Cerebellar cortex (tissue), 1 donor: Measurements from ENCODE around the gene MEIG1.
"Not testable (repeated sequence)": the region's sequence is repeated elsewhere in the genome, so short reads cannot be mapped to it uniquely, and the experiment has no call there.

ENCODE experiments used
- DNase-seq: peaks from one replicate; pipeline ENCODE4 v3.0.0-alpha.2; 2015; ENCODE audit warnings: low spot score

MEIG1 gene

GRCh38 chr10:14959221-14960057 lies at the start of gene MEIG1:
Gene MEIG1, plus strand, starts transcription at chr10:14959388. Its CDS starts 7,081 bp downstream, at chr10:14966469.
- DNase-seq: peak; percentile 94

DNA sequence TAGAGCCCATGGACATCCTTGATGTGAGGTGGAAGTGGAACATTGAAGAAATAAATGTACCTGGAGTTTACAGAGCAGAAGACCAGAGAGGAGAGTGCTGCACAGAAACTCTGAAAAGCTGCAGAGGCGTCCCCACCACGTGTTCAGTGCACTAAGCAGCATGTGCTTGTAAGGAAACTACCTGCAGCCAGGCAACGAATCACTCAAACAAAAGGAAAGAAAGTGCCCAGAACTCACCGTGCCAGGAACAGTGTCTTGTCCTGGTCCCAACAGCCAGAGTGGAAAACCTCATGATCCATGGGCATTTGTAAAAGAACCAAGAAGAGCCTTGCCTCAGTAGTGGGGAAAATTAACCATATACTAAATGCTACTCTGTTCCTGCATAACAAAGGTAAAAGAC lies 48.2 kb upstream of the MEIG1 start:
- DNase-seq: no peak

DNA sequence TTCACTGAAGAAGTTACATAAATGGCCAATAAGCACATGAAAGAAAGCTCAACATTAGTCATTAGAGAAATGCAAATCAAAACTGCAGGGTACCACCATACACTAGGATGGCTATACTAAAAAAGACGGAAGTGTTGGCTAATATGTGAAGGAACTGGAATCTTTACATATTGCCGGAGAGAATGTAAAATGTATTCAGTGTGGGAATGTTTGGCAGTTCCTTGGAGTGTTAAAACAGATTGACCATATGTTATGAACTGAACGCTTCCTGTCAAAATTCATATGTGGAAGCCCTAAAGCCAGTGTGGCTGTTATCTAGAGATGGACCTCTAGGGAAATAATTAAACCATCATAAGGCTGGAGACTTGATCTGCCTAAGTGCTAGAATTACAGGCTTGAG lies 47.4 kb upstream of the MEIG1 start:
- no peak for DNase-seq

DNA sequence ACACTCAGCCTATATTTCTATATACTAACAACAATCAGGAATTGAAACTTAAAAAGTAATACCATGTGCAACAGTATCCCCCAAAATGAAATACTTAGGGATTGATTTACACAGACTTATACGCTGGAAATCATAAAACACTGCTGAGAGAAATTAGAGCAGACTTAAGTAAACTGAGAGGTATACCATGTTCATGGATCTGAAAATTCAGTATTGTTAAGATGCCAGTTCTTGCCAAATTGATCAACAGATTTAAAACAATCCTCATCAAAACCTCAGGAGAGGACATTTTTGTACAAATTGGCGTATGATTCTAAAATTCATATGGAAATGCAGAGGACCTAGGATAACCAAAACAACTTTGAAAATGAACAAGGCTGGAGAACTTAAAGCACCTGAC lies 42.6 kb upstream of the MEIG1 start:
- DNase-seq: no peak

GRCh38 chr10:14917827-14918226 lies 41.4 kb upstream of the MEIG1 start:
- no peak for DNase-seq

DNA sequence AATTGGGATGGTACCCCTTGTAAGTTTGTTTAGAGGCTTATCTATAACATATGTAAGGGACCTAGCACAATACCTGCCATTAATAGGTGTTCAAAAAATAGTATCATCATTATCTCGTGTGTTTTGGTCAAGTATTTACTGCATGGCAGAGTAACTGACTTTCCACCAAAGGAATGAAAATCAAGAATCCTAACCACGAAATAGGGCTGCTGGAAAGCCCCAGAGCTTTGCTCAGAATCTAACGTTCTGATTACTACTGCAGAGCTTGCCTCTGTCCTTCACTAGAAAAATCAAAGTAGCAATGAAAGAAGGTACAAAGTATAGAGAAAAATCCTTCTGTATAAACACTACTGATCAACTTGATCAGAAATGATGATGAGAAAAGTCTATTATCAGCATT lies 40.2 kb upstream of the MEIG1 start:
- DNase-seq: no peak

DNA sequence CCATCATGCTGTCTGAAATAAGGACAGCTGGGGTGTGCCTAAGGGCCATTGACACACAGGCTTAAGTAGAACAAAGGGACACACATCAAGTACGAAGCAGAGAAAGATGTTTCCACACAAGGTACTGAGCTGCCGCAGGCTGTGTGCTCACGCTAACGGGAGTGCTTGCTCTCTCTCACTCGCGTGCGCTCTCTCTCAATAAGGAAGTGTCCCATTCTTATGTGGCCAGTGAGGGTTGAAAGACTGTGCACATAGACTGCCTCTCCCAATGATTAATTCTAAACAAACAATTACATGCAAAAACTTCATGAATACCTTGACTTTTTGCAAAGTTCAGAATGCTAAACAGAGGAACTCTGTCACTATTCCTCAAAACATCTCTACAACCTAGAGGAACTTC lies 35.2 kb upstream of the MEIG1 start:
- no peak for DNase-seq

DNA sequence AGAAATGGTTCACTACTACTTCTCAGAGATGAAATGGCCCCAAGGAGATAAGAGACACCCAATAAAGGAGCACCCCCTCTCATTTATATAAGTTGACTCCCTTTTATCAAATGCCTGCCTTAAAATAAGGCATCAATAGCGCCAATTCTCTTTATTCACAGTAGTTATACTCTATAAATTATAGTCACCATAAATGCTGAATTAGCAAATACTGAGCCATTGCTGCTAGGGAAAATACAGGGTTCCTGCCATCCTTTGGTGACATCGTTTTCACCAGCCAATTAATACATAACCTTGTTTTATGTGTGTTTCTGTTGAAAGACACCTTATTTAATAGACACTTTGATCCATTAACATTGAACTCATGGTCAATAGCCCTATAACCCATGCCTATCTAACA lies 33.9 kb upstream of the MEIG1 start:
- no peak for DNase-seq

GRCh38 chr10:14926061-14926470 lies 33.1 kb upstream of the MEIG1 start:
- DNase-seq: no peak

- no peak for DNase-seq
These were observed 32.3 kb upstream of the MEIG1 start for GRCh38 chr10:14926722-14927416.

GRCh38 chr10:14930610-14931009 lies 28.6 kb upstream of the MEIG1 start:
- DNase-seq: no peak

DNA sequence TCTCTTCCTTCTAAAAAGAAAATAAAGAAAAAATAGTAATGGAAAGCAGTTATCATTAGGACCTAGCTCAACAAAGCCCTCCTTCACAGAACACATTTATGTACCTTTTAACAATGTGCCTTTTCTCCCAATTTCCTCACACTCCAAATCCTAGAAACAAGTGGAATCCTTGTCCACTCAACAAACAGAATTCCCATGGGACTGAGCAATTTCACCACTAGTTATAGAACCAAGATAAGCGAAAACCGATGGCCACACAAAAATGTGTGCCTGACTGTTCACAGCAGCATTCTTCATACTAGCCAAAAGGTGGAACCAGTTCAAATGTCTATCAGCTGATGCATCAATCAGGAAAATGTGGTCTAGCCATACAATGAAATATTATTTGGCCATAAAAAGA lies 22.6 kb upstream of the MEIG1 start:
- no peak for DNase-seq

GRCh38 chr10:14938971-14939370 lies 20.2 kb upstream of the MEIG1 start:
- DNase-seq: not testable (repeated sequence)

DNA sequence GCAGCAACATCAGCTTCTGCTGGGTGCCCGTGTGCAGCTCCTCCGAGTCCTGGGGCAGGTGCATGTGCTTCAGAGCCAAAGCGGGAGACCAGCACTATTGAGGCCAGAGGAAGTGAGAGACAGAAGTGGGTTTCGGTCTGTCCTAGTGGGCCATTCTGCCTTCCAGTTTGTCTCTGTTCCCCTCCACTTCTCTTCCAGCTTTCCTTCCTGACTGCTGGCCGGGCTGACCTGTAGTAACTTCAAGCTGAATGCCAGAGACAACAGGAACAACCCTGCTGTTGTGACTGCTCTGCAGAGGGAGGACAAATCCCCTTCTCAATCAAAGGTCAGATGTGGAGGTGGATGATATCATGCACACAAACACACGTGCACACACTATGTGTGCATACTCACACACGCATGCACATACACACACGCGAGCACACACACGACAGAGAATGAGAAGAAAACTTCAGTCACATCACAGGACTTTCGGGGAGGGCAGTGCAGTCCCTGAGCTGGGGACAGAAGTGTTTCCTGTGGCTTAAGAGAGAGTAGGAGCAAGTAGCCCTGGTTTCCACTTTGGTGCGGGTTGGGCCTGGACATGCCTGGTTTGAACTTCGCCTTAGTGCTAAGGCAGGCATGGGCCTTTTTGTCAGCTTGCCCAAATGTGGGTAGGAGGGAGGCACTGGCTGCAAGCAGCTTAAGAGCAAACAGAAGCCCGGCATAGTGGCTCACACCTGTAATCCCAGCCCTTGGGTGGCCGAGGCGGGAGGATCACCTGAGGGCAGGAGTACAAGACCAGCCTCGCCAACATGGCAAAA lies 16.8 kb upstream of the MEIG1 start:
- DNase-seq: not testable (repeated sequence)

- DNase-seq: not testable (repeated sequence)
These were observed 16.2 kb upstream of the MEIG1 start for GRCh38 chr10:14942950-14943338.

GRCh38 chr10:14945108-14945507 lies 14.1 kb upstream of the MEIG1 start:
- no peak for DNase-seq

- DNase-seq: no peak
These were observed 11.9 kb upstream of the MEIG1 start for GRCh38 chr10:14947268-14947667.

DNA sequence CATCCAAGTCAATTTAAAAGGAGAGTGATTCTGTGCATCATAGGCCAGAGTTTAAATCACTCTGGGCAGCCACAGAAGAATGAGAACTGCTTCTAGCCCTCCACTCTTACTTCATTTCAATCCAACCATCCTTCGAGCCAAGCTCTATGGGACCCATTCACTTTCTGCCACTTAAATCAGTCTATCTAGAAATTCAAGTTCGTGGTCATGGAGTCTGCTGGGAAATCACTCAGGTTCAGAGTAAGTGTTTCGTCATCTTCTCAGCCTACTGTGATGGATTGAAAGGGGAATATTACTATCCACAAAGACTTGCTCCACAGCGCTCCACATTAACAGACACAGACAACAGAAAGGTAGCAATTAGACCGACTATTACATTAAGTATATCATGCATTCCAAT lies 9.9 kb upstream of the MEIG1 start:
- no peak for DNase-seq

DNA sequence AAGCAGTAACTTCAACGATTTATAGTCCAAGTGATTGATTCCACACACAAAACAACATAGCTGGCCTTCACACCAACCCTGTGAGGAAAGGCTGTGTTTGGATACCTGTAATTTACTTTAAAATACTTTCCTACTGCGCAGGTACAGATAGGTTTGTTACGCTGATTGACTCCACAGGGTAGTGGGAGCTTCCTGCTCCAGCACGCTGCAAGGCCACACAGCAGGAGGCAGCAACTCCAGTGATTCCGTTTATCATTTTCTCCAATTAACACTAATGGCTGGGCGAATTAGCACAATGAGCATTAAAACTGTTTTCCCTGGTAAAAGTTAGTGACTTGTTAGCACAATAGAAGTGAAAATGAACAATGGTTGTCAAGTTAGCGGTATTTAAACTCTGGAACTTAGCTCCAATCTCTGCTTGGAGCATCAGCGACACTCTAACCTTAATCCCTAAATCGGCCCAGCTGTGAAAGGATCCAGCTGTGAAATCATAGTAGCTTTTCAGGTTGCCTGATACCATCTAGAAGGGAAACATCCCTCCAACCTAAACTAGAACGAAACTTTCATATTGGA lies 6.3 kb upstream of the MEIG1 start:
- DNase-seq: no peak

DNA sequence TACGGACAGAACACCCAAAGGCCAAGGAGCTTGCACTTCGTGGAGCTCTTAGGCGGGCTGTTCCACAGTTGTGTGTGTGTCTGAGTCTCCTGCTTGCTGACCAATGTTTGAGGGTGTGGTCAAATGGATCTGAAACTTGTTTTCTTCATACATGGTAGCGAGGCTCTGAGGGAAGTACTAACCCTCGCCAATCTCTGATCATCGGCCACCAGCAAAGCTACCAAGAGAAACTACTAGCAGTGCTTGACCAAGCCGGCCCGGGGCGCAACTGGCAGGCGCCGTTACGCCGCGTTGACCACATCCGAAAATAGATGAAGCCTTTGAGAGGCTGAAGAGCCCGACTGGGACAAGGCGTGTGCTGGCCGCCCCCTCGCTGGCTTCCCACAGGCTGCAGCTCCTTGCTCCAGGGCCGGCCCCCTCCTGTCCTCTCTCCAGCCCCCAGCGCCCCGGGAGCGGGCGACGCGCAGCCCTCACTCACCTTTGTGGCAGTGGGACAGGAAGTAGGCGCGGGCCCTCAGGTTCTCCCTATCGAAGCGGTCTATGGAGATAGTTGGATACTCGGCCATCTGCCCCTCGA lies 5.7 kb upstream of the MEIG1 start:
- DNase-seq: peak; percentile 51

GRCh38 chr10:14954001-14954770 lies 5.0 kb upstream of the MEIG1 start, which contains the start of gene DCLRE1C:
Gene DCLRE1C, minus strand, starts transcription at chr10:14954096. Its CDS starts 86 bp downstream, at chr10:14954010.
- DNase-seq: peak; percentile 93
